Brain pericyte (primary cell): ENCODE results near the gene RGS7.

ENCODE experiments used
- DNase-seq: peaks from one replicate; pipeline ENCODE4 v3.0.0-alpha.2; 2012; ENCODE audit warnings: low read depth, low spot score

The RGS7 gene

DNA sequence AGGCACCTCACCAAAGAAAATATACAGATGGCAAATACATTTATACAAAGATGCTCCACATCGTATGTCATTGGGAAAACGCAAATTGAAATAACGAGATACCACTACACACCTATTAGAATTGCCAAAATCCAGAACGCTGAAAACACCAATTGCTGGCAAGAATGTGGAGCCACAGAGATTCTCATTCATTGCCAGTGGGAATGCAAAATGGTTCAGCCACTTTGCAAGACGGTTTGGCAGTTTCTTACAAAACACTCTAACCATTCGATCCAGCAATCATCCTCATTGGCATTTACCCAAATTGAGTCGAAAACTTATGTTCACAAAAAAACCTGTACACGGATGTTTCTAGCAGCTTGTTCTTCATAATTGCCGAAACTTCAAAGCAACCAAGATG is 521.7 kb downstream of the RGS7 start:
- no peak for DNase-seq

GRCh38 chr1:240833075-240833474 is 523.9 kb downstream of the RGS7 start:
- DNase-seq = no peak

DNA sequence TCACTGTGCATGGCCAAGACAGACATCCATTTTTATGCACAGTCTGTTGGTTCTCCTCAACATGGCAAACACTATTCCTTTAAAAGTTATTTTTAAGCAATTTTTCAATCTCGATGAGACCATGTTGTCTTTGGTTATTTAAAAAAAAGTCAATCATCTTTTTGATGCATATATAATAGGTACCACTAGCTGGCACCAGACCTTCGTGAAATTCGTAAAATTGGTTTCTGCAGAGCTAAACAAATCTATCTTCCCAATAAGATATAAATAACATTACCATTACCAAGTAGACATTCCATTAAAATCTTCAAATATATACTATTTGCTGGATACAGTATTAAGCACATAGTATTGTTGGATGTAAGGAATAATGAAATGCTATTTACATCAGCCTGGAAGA is 525.1 kb downstream of the RGS7 start:
- no peak for DNase-seq

- no peak for DNase-seq
Observed at GRCh38 chr1:240831191-240831631, 525.8 kb downstream of the RGS7 start.

DNA sequence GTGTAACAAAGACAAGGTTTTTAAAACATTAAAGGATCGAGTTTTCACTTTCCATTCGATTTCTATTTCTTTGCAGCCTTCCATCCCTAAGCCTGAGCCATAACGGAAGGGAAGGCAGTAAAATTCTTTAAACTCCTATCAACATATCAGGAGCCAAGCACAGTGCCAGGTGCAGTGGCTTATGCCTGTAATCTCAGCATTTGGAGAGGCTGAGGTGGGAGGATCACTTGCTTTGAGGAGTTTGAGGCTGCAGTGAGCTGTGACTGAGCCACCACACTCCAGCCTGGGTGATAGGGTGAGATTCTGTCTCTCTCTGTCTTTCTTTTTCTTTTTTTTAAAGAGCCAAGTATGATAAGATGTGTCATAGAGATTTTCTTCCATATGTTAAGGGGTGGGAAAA is 527.5 kb downstream of the RGS7 start:
- no peak for DNase-seq

- no peak for DNase-seq
Observed at GRCh38 chr1:240827786-240828185, 529.2 kb downstream of the RGS7 start.

GRCh38 chr1:240824238-240824637 is 532.8 kb downstream of the RGS7 start:
- DNase-seq = no peak

GRCh38 chr1:240823357-240823756 is 533.6 kb downstream of the RGS7 start:
- no peak for DNase-seq

GRCh38 chr1:240821925-240822324 is 535.1 kb downstream of the RGS7 start:
- DNase-seq = no peak

- DNase-seq = no peak
Observed at GRCh38 chr1:240820816-240821215, 536.2 kb downstream of the RGS7 start.

DNA sequence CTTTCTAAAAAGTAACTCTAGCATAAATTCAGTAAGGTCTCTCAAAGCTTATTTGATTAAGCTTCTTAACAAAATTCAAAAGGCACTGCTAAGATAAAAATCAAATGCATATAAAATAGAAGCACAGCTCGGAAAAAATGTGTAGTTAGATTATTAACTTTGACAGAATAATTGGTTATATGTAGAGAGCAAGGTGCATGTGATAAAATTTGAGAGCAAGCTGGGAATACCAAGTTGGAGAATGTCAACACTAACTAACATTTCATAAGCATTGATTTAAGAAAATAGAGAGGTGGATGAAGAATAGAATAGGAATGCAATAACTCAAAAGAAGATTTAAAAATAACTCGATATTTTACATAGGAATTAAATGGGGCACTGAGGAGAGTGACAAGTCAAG is 540.5 kb downstream of the RGS7 start:
- no peak for DNase-seq

GRCh38 chr1:240813720-240814119 is 543.3 kb downstream of the RGS7 start:
- no peak for DNase-seq

GRCh38 chr1:240811256-240811655 is 545.7 kb downstream of the RGS7 start:
- DNase-seq = no peak

DNA sequence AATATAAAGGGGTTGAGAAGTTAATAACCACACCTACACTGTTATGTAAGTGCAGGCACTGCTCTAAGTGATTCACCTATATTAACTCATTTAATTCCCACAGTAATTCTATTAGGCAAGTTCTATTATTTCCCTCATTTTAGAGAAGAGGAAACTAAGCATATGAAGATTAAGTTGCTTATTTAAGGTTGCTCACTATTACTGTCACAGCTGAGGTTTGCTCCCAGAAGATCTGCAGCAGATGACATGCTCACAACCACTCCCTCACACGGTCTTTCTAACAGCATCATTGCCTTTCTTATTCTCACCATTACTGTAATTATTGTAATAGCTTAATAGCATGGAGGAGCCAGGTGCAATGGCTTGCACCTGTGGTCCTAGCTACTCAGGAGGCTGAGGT is 548.6 kb downstream of the RGS7 start:
- DNase-seq = no peak

GRCh38 chr1:240806200-240806745 is 550.7 kb downstream of the RGS7 start:
- no peak for DNase-seq

- DNase-seq = no peak
Observed at GRCh38 chr1:240804475-240804874, 552.5 kb downstream of the RGS7 start.

GRCh38 chr1:240803151-240803550 is 553.9 kb downstream of the RGS7 start:
- DNase-seq = no peak

DNA sequence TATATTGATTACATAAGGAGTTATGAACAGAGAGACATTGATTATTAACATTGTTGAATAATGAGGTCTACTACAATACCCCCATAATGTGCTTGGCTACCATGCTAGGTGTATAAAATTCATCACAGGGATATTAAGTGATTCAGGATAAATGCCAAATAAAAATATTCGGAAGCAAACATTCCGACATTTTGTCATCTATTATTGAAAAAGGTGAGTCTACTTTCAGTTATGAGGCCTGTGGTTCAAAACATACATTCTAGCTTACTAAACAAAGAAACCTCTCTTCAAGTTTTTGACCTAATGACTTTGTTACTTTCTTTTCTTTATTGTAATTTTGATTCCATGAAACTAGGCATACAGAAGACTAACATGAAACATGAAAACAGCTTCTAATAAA is 554.7 kb downstream of the RGS7 start:
- DNase-seq = no peak

GRCh38 chr1:240801442-240801841 is 555.6 kb downstream of the RGS7 start:
- DNase-seq = no peak

- DNase-seq = no peak
Observed at GRCh38 chr1:240800291-240800690, 556.7 kb downstream of the RGS7 start.

GRCh38 chr1:240797050-240797449 is 560.0 kb downstream of the RGS7 start:
- DNase-seq = no peak

- DNase-seq = no peak
Observed at GRCh38 chr1:240794046-240794843, 562.8 kb downstream of the RGS7 start.

DNA sequence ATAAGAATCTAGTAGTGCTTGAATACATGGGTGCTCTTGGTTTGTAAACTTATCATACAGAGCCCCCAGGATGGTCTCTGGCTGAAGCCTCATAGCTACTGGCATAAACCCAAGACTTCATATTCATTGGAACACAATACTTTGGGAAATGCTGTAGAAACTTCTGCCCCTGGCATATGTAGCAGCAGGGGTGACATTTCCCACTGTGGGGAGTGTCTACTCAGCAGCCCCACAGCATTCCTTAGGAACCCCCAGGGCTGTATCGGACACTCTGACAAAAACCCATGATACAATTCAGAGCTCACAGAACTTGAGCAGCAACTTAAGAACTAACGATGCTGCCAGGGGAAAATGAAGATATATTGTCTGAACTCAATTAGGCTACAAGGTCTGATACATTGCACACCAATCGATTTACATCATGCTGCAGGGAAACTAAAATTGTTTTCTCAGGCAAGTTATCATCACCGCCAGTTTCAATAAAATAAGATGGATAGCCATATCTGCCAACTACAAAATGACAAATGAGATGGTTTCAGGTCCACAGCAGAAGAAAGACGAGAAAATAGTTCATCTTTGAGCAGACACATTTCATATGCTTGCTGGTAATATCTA is 564.0 kb downstream of the RGS7 start:
- DNase-seq = peak; percentile 65
